ENCODE measurements around the gene TSSK6. TPM values are rescaled to one million over a fixed set of nuclear protein-coding genes. Genes with fewer than 3 reads are reported as not detected.

TSSK6 gene
- total RNA-seq, 1 experiment from 2014 or later = 3.1 TPM

DNA sequence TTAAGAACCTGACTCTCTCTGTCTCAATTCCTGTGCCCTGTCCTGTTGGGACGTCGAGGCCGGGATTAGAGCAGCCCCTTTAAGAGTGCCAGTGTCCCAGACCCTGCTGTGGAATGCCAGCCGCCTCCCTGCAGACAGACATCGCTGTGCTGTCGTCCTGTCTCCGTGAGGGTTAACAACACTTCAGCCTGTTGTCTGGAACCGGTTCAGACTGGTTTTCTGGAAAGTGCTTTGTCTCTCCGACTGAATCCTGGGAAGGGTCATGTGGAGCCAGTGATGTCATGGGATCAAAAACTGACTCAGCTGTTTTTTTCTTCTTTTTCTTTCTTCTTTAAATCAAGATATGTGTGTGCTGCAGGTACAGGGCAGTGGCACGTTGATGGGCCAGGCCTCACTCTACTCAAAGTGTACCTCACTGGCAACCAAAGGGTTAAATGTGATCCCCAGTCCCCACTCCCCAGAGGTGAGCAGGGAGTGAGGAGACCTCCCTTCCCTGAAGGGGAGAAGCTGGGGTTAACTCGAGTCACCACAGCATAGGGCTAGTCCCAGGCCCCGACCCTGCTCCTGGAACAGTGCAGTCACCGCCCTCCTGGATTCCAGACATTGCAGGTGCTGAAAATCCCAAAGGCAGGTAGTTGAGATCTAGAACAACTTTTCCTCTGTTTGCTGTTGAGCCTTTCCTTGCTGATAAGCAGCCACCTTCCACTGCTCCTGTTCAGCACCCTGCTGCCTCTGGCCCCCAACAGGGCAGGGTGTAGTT, 50.8 kb downstream of the TSSK6 start:
- no peak for DNase-seq (ENCODE audit: low read depth)

Other genes starting within 250 kb of the TSSK6 start
- not detected in 2 replicates for gene TM6SF2, start 242.2 kb downstream of the TSSK6 start, total RNA-seq (2014; rRNA removed; shearing (Covaris generic))
- gene SUGP1, start 195.0 kb downstream of the TSSK6 start, total RNA-seq (2014; rRNA removed; shearing (Covaris generic)) = 20.8 and 44.8 TPM in 2 replicates
- 12.8 and 17.5 TPM in 2 replicates for gene MAU2, start 194.7 kb downstream of the TSSK6 start, total RNA-seq (2014; rRNA removed; shearing (Covaris generic))
- gene GATAD2A, start 109.9 kb downstream of the TSSK6 start, total RNA-seq (2014; rRNA removed; shearing (Covaris generic)) = 43.9 and 45.6 TPM in 2 replicates
- 96.6 and 152 TPM in 2 replicates for gene NDUFA13, start 677 bp upstream of the TSSK6 start, total RNA-seq (2014; rRNA removed; shearing (Covaris generic))
- gene YJEFN3, start 13.4 kb upstream of the TSSK6 start, total RNA-seq (2014; rRNA removed; shearing (Covaris generic)) = 1.4 and 2.7 TPM in 2 replicates
- 0.40 and 1.0 TPM in 2 replicates for gene CILP2, start 22.7 kb upstream of the TSSK6 start, total RNA-seq (2014; rRNA removed; shearing (Covaris generic))
- gene PBX4, start 103.1 kb upstream of the TSSK6 start, total RNA-seq (2014; rRNA removed; shearing (Covaris generic)) = 0.42 and 1.9 TPM in 2 replicates
- 1.2 and 3.0 TPM in 2 replicates for gene LPAR2, start 112.7 kb upstream of the TSSK6 start, total RNA-seq (2014; rRNA removed; shearing (Covaris generic))
- gene GMIP, start 128.1 kb upstream of the TSSK6 start, total RNA-seq (2014; rRNA removed; shearing (Covaris generic)) = 2.2 and 7.1 TPM in 2 replicates
- gene ATP13A1, start 148.1 kb upstream of the TSSK6 start, total RNA-seq (2014; rRNA removed; shearing (Covaris generic)) = 152 and 173 TPM in 2 replicates
- gene ZNF101, start 153.3 kb upstream of the TSSK6 start, total RNA-seq (2014; rRNA removed; shearing (Covaris generic)) = 11.0 and 12.4 TPM in 2 replicates
- gene ZNF14, start 217.6 kb upstream of the TSSK6 start, total RNA-seq (2014; rRNA removed; shearing (Covaris generic)) = 2.9 and 5.4 TPM in 2 replicates

Data from Daoy (cell line).